ENCODE measurements around the gene UBE2M.
A peak's percentile ranks its signal among the peaks of the same experiment; 100 is the strongest.

UBE2M gene

DNA sequence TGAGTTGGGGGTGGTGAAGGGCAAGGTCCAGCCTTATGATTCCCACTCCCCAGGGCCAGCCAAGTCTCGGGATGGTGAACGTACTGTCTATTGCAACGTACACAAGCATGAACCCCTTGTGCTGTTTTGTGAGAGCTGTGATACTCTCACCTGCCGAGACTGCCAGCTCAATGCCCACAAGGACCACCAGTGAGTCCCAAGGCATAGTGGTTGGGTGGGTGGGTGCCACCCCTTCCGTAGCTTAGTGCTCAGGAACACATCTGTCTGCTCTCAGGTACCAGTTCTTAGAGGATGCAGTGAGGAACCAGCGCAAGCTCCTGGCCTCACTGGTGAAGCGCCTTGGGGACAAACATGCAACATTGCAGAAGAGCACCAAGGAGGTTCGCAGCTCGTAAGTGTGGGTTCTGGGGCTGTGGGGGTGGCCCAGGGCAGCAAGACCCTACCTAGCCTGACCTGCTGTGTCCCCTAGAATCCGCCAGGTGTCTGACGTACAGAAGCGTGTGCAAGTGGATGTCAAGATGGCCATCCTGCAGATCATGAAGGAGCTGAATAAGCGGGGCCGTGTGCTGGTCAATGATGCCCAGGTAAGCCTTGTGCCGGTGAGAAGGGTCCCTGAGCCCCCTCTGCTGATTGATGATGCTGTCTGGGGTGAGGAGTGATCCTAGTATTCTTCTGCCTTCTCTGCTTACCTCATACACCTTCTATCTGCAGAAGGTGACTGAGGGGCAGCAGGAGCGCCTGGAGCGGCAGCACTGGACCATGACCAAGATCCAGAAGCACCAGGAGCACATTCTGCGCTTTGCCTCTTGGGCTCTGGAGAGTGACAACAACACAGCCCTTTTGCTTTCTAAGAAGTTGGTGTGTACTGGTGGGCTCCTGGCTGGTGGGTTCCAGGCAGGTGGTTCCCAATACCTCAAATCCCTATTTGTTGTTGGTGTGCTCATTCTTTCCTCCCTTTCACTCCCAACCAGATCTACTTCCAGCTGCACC lies 10.8 kb downstream of the UBE2M start:
- Histone ChIP-seq H3K9ac (ENCODE audit: low read length) (no peak overlapping the region), H3K9me3 (ENCODE audit: insufficient read depth, low read length) (no peaks in the 10 kb centered on the region), H3K36me3 (replicated peaks; ENCODE audit: low read depth, low read length) (peaks cover 78% of the 10 kb centered on the region), H3K4me2 (ENCODE audit: low read length) (no peak overlapping the region), H3K4me3 (ENCODE audit: low read length) (no peak overlapping the region), H3K27ac (ENCODE audit: low read length) (no peak overlapping the region), H3K79me2 (ENCODE audit: low read length) (peaks cover 71% of the 10 kb centered on the region), H4K20me1 (ENCODE audit: insufficient read depth, low read length) (peaks cover 59% of the 10 kb centered on the region), H2AFZ (ENCODE audit: low read depth, low read length) (no peak overlapping the region), H3K4me1 (ENCODE audit: low read length) (peaks cover 15% of the 10 kb centered on the region), H3K27me3 (ENCODE audit: low read depth, low read length) (peaks cover 2% of the 10 kb centered on the region)
- TF ChIP-seq EZH2phosphoT487 (IDR thresholded peaks at IDR 0.05; ENCODE audit: low read depth) = no peak
- TF ChIP-seq, protein P1, sequence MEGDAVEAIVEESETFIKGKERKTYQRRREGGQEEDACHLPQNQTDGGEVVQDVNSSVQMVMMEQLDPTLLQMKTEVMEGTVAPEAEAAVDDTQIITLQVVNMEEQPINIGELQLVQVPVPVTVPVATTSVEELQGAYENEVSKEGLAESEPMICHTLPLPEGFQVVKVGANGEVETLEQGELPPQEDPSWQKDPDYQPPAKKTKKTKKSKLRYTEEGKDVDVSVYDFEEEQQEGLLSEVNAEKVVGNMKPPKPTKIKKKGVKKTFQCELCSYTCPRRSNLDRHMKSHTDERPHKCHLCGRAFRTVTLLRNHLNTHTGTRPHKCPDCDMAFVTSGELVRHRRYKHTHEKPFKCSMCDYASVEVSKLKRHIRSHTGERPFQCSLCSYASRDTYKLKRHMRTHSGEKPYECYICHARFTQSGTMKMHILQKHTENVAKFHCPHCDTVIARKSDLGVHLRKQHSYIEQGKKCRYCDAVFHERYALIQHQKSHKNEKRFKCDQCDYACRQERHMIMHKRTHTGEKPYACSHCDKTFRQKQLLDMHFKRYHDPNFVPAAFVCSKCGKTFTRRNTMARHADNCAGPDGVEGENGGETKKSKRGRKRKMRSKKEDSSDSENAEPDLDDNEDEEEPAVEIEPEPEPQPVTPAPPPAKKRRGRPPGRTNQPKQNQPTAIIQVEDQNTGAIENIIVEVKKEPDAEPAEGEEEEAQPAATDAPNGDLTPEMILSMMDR (IDR thresholded peaks at IDR 0.05; ENCODE audit: low read depth, low read length) = no peak

DNA sequence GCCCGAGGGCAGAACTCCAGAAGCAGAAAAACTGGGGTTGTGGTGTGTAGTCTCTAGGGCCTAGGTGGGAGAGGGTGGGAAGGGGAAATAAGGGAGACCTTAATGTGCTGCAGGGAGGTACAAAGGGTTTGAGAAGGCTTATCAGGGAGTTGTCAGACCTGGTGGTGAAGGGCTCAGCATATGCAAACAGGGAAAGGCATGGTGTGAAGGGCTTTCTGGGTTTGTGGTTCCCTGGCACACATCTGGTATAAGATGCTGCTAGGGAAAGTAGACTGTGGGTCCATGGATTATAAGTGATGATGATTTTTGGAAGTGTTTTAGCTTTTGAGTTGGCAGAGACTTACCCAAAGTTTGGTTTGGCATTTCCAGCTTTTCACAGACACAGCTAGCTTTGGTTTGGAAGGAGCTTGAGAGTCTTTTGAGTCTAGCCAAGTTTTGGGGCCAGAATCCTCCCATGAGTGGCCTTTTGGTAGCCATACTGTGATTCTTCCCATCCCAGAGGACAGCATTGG lies 12.3 kb downstream of the UBE2M start:
- H3K4me3 ChIP-seq (ENCODE audit: low read length) = peak overlapping the region; percentile 91
- H3K79me2 ChIP-seq (ENCODE audit: low read length) = peaks cover 68% of the 10 kb centered on the region
- no peak for TF ChIP-seq EZH2phosphoT487 (IDR thresholded peaks at IDR 0.05; ENCODE audit: low read depth)
- TF ChIP-seq, protein P1 (IDR thresholded peaks at IDR 0.05; ENCODE audit: low read depth, low read length) = no peak

DNA sequence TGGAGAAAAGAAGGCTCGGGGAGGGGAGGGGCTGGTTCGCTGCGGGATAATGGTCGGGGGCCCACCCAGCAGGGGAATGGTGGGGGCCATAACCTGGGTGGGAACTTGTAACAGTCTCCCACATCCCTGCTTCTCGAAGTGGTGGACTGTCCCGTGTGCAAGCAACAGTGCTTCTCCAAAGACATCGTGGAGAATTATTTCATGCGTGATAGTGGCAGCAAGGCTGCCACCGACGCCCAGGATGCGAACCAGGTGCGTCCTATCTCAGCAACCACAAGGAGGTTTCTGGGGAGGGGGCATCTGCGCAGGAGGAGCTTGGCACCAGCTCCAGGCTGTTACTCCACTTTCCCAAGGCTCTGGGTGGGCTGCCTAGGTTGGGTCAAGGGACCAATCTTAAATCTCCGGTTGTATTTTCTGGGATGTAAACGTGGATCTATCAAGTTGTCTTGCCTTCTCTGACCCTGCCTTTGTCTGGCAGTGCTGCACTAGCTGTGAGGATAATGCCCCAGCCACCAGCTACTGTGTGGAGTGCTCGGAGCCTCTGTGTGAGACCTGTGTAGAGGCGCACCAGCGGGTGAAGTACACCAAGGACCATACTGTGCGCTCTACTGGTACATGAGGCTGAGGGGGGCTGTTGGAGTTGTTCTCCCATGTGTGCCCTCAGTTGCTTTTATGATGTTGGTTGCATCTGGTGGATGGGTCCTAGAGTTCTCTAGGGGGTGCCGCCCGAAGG lies 13.0 kb downstream of the UBE2M start:
- Histone ChIP-seq H3K36me3 (replicated peaks; ENCODE audit: low read depth, low read length) (peaks cover 56% of the 10 kb centered on the region), H3K27me3 (ENCODE audit: low read depth, low read length) (peaks cover 5% of the 10 kb centered on the region), H2AFZ (ENCODE audit: low read depth, low read length) (no peak overlapping the region), H3K27ac (ENCODE audit: low read length) (peak overlapping the region; percentile 61), H3K4me1 (ENCODE audit: low read length) (peaks cover 15% of the 10 kb centered on the region), H3K9ac (ENCODE audit: low read length) (peak overlapping the region; percentile 92), H4K20me1 (ENCODE audit: insufficient read depth, low read length) (peaks cover 47% of the 10 kb centered on the region), H3K4me3 (ENCODE audit: low read length) (peak overlapping the region; percentile 91), H3K4me2 (ENCODE audit: low read length) (peak overlapping the region; percentile 100), H3K79me2 (ENCODE audit: low read length) (peaks cover 62% of the 10 kb centered on the region), H3K9me3 (ENCODE audit: insufficient read depth, low read length) (no peaks in the 10 kb centered on the region)
- TF ChIP-seq, protein P1 (IDR thresholded peaks at IDR 0.05; ENCODE audit: low read depth, low read length) = no peak
- no peak for TF ChIP-seq EZH2phosphoT487 (IDR thresholded peaks at IDR 0.05; ENCODE audit: low read depth)

More for the DNA sequence above, 12.3 kb downstream of the UBE2M start:
- Histone ChIP-seq H3K4me2 (ENCODE audit: low read length) (peak overlapping the region; percentile 100), H2AFZ (ENCODE audit: low read depth, low read length) (no peak overlapping the region), H3K9me3 (ENCODE audit: insufficient read depth, low read length) (no peaks in the 10 kb centered on the region), H3K9ac (ENCODE audit: low read length) (peak overlapping the region; percentile 92), H3K27me3 (ENCODE audit: low read depth, low read length) (peaks cover 4% of the 10 kb centered on the region), H4K20me1 (ENCODE audit: insufficient read depth, low read length) (peaks cover 54% of the 10 kb centered on the region), H3K27ac (ENCODE audit: low read length) (peak overlapping the region; percentile 61), H3K36me3 (replicated peaks; ENCODE audit: low read depth, low read length) (peaks cover 62% of the 10 kb centered on the region), H3K4me1 (ENCODE audit: low read length) (peaks cover 15% of the 10 kb centered on the region)
